ENCODE data around the gene CA11. TPM values are rescaled to one million over a fixed set of nuclear protein-coding genes. Genes with fewer than 3 reads are reported as not detected.

Gene CA11
- total RNA-seq, 1 donor from 2014 or later: 9.5 TPM

- no peaks in the 10 kb centered on the region for H3K27me3 ChIP-seq (ENCODE audit: insufficient read depth, low read length)
- Mint-ChIP-seq H3K9me3 (ENCODE audit: unreplicated experiment) (no peaks in the 10 kb centered on the region), H3K27ac (ENCODE audit: unreplicated experiment) (peak overlapping the region; percentile 34), H3K4me3 (ENCODE audit: unreplicated experiment) (no peak overlapping the region), H3K27me3 (ENCODE audit: low read depth, unreplicated experiment) (peaks cover 10% of the 10 kb centered on the region), H3K4me1 (ENCODE audit: low read depth, unreplicated experiment) (no peaks in the 10 kb centered on the region), H3K36me3 (ENCODE audit: low read depth, unreplicated experiment) (no peaks in the 10 kb centered on the region)
- FAIRE-seq (no peak), DNase-seq (ENCODE audit: low read depth) (no peak)
- H3K27ac ChIP-seq (ENCODE audit: low read depth, low read length): no peak overlapping the region
- no peaks in the 10 kb centered on the region for H3K36me3 ChIP-seq (ENCODE audit: insufficient read depth, low read length)
- H3K4me3 ChIP-seq (ENCODE audit: insufficient read depth, low read depth, low read length): no peak overlapping the region
- no peak overlapping the region for H2AFZ ChIP-seq (ENCODE audit: low read depth, low read length)
- H3K4me1 ChIP-seq (ENCODE audit: insufficient read depth, low read length): no peaks in the 10 kb centered on the region
- H3K9ac ChIP-seq (ENCODE audit: low read length): no peak overlapping the region
- H3K4me2 ChIP-seq (ENCODE audit: low read length): no peak overlapping the region
- no peak for TF ChIP-seq CTCF (IDR thresholded peaks at IDR 0.05; ENCODE audit: insufficient read depth, low read depth, low read length)
- TF ChIP-seq EZH2 (IDR thresholded peaks at IDR 0.05; ENCODE audit: insufficient read depth, low read length): no peak
- no peaks in the 10 kb centered on the region for H3K9me3 ChIP-seq (ENCODE audit: insufficient read depth, low read depth, low read length)
- H4K20me1 ChIP-seq (ENCODE audit: insufficient read depth, low read length): no peaks in the 10 kb centered on the region
- no peaks in the 10 kb centered on the region for H3K79me2 ChIP-seq (ENCODE audit: insufficient read depth, low read length)
These were observed 49.1 kb downstream of the CA11 start for GRCh38 chr19:48596679-48597465.

GRCh38 chr19:48596237-48596636, 49.8 kb downstream of the CA11 start:
- Mint-ChIP-seq H3K27me3 (ENCODE audit: low read depth, unreplicated experiment) (peaks cover 15% of the 10 kb centered on the region), H3K27ac (ENCODE audit: unreplicated experiment) (no peak overlapping the region), H3K9me3 (ENCODE audit: unreplicated experiment) (no peaks in the 10 kb centered on the region), H3K4me1 (ENCODE audit: low read depth, unreplicated experiment) (no peaks in the 10 kb centered on the region), H3K36me3 (ENCODE audit: low read depth, unreplicated experiment) (no peaks in the 10 kb centered on the region), H3K4me3 (ENCODE audit: unreplicated experiment) (no peak overlapping the region)
- Histone ChIP-seq H4K20me1 (ENCODE audit: insufficient read depth, low read length) (no peaks in the 10 kb centered on the region), H3K4me1 (ENCODE audit: insufficient read depth, low read length) (no peaks in the 10 kb centered on the region), H3K27ac (ENCODE audit: low read depth, low read length) (no peak overlapping the region), H3K27me3 (ENCODE audit: insufficient read depth, low read length) (no peaks in the 10 kb centered on the region), H3K79me2 (ENCODE audit: insufficient read depth, low read length) (no peaks in the 10 kb centered on the region), H3K36me3 (ENCODE audit: insufficient read depth, low read length) (no peaks in the 10 kb centered on the region), H3K9me3 (ENCODE audit: insufficient read depth, low read depth, low read length) (no peaks in the 10 kb centered on the region), H3K4me2 (ENCODE audit: low read length) (no peak overlapping the region), H2AFZ (ENCODE audit: low read depth, low read length) (no peak overlapping the region), H3K9ac (ENCODE audit: low read length) (no peak overlapping the region), H3K4me3 (ENCODE audit: insufficient read depth, low read depth, low read length) (no peak overlapping the region)
- FAIRE-seq (no peak), DNase-seq (ENCODE audit: low read depth) (no peak)
- TF ChIP-seq CTCF (IDR thresholded peaks at IDR 0.05; ENCODE audit: insufficient read depth, low read depth, low read length): no peak
- TF ChIP-seq EZH2 (IDR thresholded peaks at IDR 0.05; ENCODE audit: insufficient read depth, low read length): no peak

DNA sequence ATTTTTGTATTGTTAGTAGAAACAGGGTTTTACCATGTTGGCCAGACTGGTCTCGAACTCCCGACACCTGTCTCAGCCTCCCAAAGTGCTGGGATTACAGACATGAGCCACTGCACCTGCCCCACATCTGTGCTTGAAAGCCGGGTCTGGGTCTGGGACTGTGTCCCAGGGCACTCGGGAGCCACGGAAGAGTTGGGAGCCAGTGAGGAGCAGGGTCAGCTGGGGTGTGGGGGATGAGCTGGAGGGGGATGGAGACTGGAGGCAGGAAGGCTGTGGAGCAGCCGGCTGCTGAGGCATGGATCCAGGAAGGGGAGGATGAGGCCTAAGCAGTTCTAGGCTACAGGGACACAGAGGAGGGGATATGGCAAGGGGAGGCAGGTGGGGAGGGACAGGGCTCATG, 50.2 kb downstream of the CA11 start:
- no peak overlapping the region for H2AFZ ChIP-seq (ENCODE audit: low read depth, low read length)
- no peaks in the 10 kb centered on the region for H3K9me3 Mint-ChIP-seq (ENCODE audit: unreplicated experiment)
- no peaks in the 10 kb centered on the region for H3K36me3 Mint-ChIP-seq (ENCODE audit: low read depth, unreplicated experiment)
- no peaks in the 10 kb centered on the region for H3K79me2 ChIP-seq (ENCODE audit: insufficient read depth, low read length)
- H3K27me3 ChIP-seq (ENCODE audit: insufficient read depth, low read length): no peaks in the 10 kb centered on the region
- no peaks in the 10 kb centered on the region for H3K4me1 ChIP-seq (ENCODE audit: insufficient read depth, low read length)
- peaks cover 15% of the 10 kb centered on the region for H3K27me3 Mint-ChIP-seq (ENCODE audit: low read depth, unreplicated experiment)
- H3K27ac Mint-ChIP-seq (ENCODE audit: unreplicated experiment): no peak overlapping the region
- no peak overlapping the region for H3K4me2 ChIP-seq (ENCODE audit: low read length)
- H3K9ac ChIP-seq (ENCODE audit: low read length): no peak overlapping the region
- no peak for DNase-seq (ENCODE audit: low read depth)
- no peaks in the 10 kb centered on the region for H3K9me3 ChIP-seq (ENCODE audit: insufficient read depth, low read depth, low read length)
- no peak overlapping the region for H3K4me3 ChIP-seq (ENCODE audit: insufficient read depth, low read depth, low read length)
- H3K4me3 Mint-ChIP-seq (ENCODE audit: unreplicated experiment): no peak overlapping the region
- no peaks in the 10 kb centered on the region for H4K20me1 ChIP-seq (ENCODE audit: insufficient read depth, low read length)
- FAIRE-seq: no peak
- no peaks in the 10 kb centered on the region for H3K36me3 ChIP-seq (ENCODE audit: insufficient read depth, low read length)
- H3K4me1 Mint-ChIP-seq (ENCODE audit: low read depth, unreplicated experiment): no peaks in the 10 kb centered on the region
- TF ChIP-seq CTCF (IDR thresholded peaks at IDR 0.05; ENCODE audit: insufficient read depth, low read depth, low read length) (no peak), EZH2 (IDR thresholded peaks at IDR 0.05; ENCODE audit: insufficient read depth, low read length) (no peak)
- H3K27ac ChIP-seq (ENCODE audit: low read depth, low read length): no peak overlapping the region
